GM13977 (cell line): ENCODE results near the gene SHROOM3.

Experiments used
- DNase-seq: peaks from one replicate; pipeline ENCODE4 v3.0.0; 2012; ENCODE audit warnings: low spot score
- in situ Hi-C: fragments of 300-500 bp; cut with MboI; formaldehyde crosslinking; loops from one replicate; pipeline ENCODE4 v1.12.0; 2022; ENCODE audit warnings: low sequenced_read_pairs, low pct_unique_long_range_greater_than_20kb, mixed read lengths, inconsistent platforms; ENCODE audit not compliant: unreplicated experiment
- TF ChIP-seq, protein P1 (sequence below): IDR thresholded peaks from 2 replicates; pipeline ENCODE4 v1.5.1; 2012; ENCODE audit warnings: mild to moderate bottlenecking, control low read depth; ENCODE audit not compliant: insufficient read depth; ENCODE audit errors: extremely low read depth, missing control alignments

The SHROOM3 gene

GRCh38 chr4:76564123-76564915, 129.3 kb downstream of the SHROOM3 start:
- no peak for DNase-seq
- TF ChIP-seq, protein P1, sequence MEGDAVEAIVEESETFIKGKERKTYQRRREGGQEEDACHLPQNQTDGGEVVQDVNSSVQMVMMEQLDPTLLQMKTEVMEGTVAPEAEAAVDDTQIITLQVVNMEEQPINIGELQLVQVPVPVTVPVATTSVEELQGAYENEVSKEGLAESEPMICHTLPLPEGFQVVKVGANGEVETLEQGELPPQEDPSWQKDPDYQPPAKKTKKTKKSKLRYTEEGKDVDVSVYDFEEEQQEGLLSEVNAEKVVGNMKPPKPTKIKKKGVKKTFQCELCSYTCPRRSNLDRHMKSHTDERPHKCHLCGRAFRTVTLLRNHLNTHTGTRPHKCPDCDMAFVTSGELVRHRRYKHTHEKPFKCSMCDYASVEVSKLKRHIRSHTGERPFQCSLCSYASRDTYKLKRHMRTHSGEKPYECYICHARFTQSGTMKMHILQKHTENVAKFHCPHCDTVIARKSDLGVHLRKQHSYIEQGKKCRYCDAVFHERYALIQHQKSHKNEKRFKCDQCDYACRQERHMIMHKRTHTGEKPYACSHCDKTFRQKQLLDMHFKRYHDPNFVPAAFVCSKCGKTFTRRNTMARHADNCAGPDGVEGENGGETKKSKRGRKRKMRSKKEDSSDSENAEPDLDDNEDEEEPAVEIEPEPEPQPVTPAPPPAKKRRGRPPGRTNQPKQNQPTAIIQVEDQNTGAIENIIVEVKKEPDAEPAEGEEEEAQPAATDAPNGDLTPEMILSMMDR = no peak
- in situ Hi-C loops = no loop called here

DNA sequence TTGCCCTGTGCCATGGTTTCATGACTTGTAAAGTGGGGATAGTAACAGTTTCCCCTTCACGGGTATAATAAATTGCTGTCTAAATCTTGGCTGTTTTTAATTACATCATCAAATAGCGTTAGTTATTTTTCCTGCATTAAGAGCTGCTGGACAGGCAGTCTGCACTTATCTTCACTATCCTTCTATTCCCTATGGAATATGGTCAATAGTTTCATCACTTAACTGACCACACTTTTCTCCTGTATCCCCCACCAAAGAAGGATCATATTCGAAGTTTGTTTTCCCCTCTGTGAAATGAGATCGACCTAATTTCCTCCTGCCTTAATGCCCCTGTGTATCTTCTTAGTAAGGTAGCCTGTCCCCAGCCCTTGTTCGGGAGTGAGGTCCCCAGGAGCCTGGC, 133.2 kb downstream of the SHROOM3 start:
- in situ Hi-C loops = no loop called here
- DNase-seq = no peak
- TF ChIP-seq, protein P1 = no peak

GRCh38 chr4:76569225-76569624, 134.2 kb downstream of the SHROOM3 start:
- no peak for DNase-seq
- TF ChIP-seq, protein P1 = no peak
- in situ Hi-C loops = no loop called here

DNA sequence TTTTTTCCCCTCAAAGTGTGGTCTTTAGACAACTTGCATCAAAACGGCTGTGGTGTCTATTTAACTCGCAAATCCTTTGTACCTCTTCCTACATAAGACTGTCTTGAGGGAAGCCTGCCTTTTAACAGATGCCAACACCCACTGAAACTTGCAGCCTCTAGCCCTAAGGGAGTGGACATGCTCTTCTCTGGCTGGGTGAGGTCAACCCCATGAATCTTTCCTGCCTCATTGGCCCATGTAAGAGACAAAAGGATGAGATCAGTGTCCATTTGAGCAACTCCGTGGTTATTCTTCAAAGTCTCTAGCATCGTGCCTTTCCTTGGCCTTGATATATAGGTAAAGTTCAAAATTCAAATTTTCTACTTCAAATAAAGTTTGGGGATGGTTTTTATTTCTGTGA, 134.7 kb downstream of the SHROOM3 start:
- in situ Hi-C loops = no loop called here
- TF ChIP-seq, protein P1 = no peak
- DNase-seq = no peak

DNA sequence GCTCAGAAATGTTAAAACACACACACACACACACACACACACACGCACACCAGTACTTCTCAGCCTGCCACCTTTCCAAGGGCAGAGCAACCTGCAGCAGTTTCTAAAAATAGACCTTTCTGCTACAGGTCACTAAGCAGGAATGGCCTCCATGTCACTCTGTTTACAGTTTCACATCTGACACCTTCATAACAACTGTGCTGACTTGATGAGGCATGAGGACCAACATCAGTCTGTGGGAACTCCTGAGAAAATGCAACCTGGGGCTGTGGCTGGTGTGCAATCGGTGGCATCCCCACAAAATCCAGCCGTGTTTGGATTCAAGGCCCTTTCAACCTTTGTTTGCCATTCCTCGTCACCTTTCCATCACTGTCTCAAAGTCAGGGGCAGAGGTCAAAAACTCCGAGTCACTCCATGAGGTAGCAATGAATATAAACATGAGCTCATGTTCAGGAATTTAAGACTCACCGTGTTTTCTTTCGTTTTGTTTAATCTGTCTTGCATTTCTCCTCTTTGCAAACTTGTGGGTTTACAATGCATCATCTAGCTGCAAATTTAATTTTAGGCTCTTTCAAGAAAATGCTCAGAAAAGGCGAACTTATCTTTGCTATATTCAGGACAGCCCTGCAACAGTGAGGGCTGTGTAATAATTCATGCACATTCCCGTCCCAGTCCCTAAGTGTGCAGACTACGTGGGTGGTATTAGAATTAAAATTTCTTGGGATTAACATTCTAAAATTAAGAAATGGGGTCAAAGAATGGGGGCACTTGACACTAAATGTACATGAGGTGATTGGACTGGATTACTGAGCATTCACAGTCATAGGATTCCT, 135.3 kb downstream of the SHROOM3 start:
- in situ Hi-C loops = no loop called here
- DNase-seq = no peak

GRCh38 chr4:76571274-76571673, 136.2 kb downstream of the SHROOM3 start:
- no peak for DNase-seq
- TF ChIP-seq, protein P1 = no peak
- in situ Hi-C loops = no loop called here

More for the DNA sequence above, 135.3 kb downstream of the SHROOM3 start:
- TF ChIP-seq, protein P1 = no peak
